WTC11 (cell line): Measurements from ENCODE around the gene SECISBP2L. TPM values are rescaled to one million over a fixed set of nuclear protein-coding genes. Genes with fewer than 3 reads are reported as not detected.

Experiments
- ATAC-seq: fragments of 200-7000 bp; cut with Tn5 transposase; 2 replicates; pipeline ENCODE4 v1.10.0; 2021; ENCODE audit warnings: mild to moderate bottlenecking, moderate library complexity
- CTCF ChIA-PET: fragments of 300-600 bp; sonication (Branson Sonifier 250); formaldehyde crosslinking; loops from one replicate; lab custom pipeline; 2021; ENCODE audit warnings: antibody characterized with exemption; lab: Charles Lee
- POLR2A ChIA-PET: fragments of 350-600 bp; sonication (Branson Sonifier 250); formaldehyde crosslinking; loops from one replicate; lab custom pipeline; 2021; ENCODE audit warnings: antibody characterized with exemption; lab: Charles Lee
- DNase-seq: peaks from one replicate; pipeline ENCODE4 v3.0.0; 2021; ENCODE audit warnings: low spot score
- H3K27ac Mint-ChIP-seq: 2 replicates; pipeline ENCODE4 v1.8.0; 2021; ENCODE audit warnings: mixed read lengths
- H3K27me3 Mint-ChIP-seq: 2 replicates; pipeline ENCODE4 v1.8.0; 2021; ENCODE audit warnings: low read depth, mild to moderate bottlenecking, moderate library complexity, mixed read lengths
- H3K36me3 Mint-ChIP-seq: 2 replicates; pipeline ENCODE4 v1.8.0; 2021; ENCODE audit warnings: mixed read lengths
- H3K4me1 Mint-ChIP-seq: 2 replicates; pipeline ENCODE4 v1.8.0; 2022; ENCODE audit warnings: mixed read lengths
- H3K4me3 Mint-ChIP-seq: 2 replicates; pipeline ENCODE4 v1.8.0; 2021; ENCODE audit warnings: mild to moderate bottlenecking, moderate library complexity, mixed read lengths
- H3K9me3 Mint-ChIP-seq: 2 replicates; pipeline ENCODE4 v1.8.0; 2021; ENCODE audit warnings: mixed read lengths
- CBFB ChIP-seq: sonication (generic); formaldehyde crosslinking; IDR thresholded peaks from 2 replicates; pipeline ENCODE4 v1.8.1; 2022; ENCODE audit warnings: mild to moderate bottlenecking, low read depth, missing genetic modification reagents
- ELF4 ChIP-seq: sonication (generic); formaldehyde crosslinking; IDR thresholded peaks from 2 replicates; pipeline ENCODE4 v1.8.1; 2022; ENCODE audit warnings: low read depth, mild to moderate bottlenecking, moderate library complexity, missing genetic modification reagents
- ESRRA ChIP-seq: sonication (generic); formaldehyde crosslinking; IDR thresholded peaks from 2 replicates; pipeline ENCODE4 v1.8.1; 2022; ENCODE audit warnings: mild to moderate bottlenecking, missing genetic modification reagents, borderline replicate concordance
- ETV6 ChIP-seq: sonication (generic); formaldehyde crosslinking; IDR thresholded peaks from 2 replicates; pipeline ENCODE4 v1.8.1; 2022; ENCODE audit warnings: mild to moderate bottlenecking, missing genetic modification reagents
- GTF2I ChIP-seq: fragments of 250-450 bp; sonication (Bioruptor Pico); conservative IDR thresholded peaks from 2 replicates; pipeline ENCODE4 v1.4.0; 2021; ENCODE audit warnings: mild to moderate bottlenecking
- IRF2 ChIP-seq: sonication (generic); formaldehyde crosslinking; IDR thresholded peaks from 2 replicates; pipeline ENCODE4 v1.8.0; 2022; ENCODE audit warnings: low read depth, missing genetic modification reagents, borderline replicate concordance
- JAZF1 ChIP-seq: fragments of 250-450 bp; sonication (Bioruptor Pico); IDR thresholded peaks from 2 replicates; pipeline ENCODE4 v1.9.0; 2021; ENCODE audit warnings: moderate library complexity, mild to moderate bottlenecking, inconsistent platforms
- KAT7 ChIP-seq: sonication (generic); formaldehyde crosslinking; IDR thresholded peaks from 2 replicates; pipeline ENCODE4 v1.8.1; 2023; ENCODE audit warnings: missing genetic modification reagents, mild to moderate bottlenecking, borderline replicate concordance
- MAX ChIP-seq: sonication (generic); formaldehyde crosslinking; IDR thresholded peaks from 2 replicates; pipeline ENCODE4 v1.8.0; 2022; ENCODE audit warnings: mild to moderate bottlenecking, missing genetic modification reagents
- NFATC4 ChIP-seq: fragments of 250-450 bp; sonication (Bioruptor Pico); IDR thresholded peaks from 2 replicates; pipeline ENCODE4 v1.9.0; 2021; ENCODE audit warnings: mild to moderate bottlenecking
- NR3C1 ChIP-seq: sonication (generic); formaldehyde crosslinking; conservative IDR thresholded peaks from 2 replicates; pipeline ENCODE4 v1.8.1; 2023; ENCODE audit warnings: low read depth, mild to moderate bottlenecking, missing genetic modification reagents
- TCF7 ChIP-seq: sonication (generic); formaldehyde crosslinking; IDR thresholded peaks from 2 replicates; pipeline ENCODE4 v1.8.0; 2022; ENCODE audit warnings: mild to moderate bottlenecking, low read depth, missing genetic modification reagents, moderate library complexity
- TEAD4 ChIP-seq: sonication (generic); formaldehyde crosslinking; IDR thresholded peaks from 2 replicates; pipeline ENCODE4 v1.8.0; 2022; ENCODE audit warnings: mild to moderate bottlenecking, missing genetic modification reagents
- ZNF138 ChIP-seq: sonication (generic); formaldehyde crosslinking; conservative IDR thresholded peaks from 2 replicates; pipeline ENCODE4 v1.8.1; 2022; ENCODE audit warnings: mild to moderate bottlenecking, moderate library complexity, missing genetic modification reagents
- ZNF263 ChIP-seq: sonication (generic); formaldehyde crosslinking; IDR thresholded peaks from 2 replicates; pipeline ENCODE4 v1.8.1; 2022; ENCODE audit warnings: low read depth, mild to moderate bottlenecking, moderate library complexity, missing genetic modification reagents
- ZNF317 ChIP-seq: sonication (generic); formaldehyde crosslinking; IDR thresholded peaks from 2 replicates; pipeline ENCODE4 v1.8.1; 2023; ENCODE audit warnings: low read depth, mild to moderate bottlenecking, moderate library complexity, missing genetic modification reagents, borderline replicate concordance
- ZNF416 ChIP-seq: fragments of 250-450 bp; sonication (Bioruptor Pico); IDR thresholded peaks from 2 replicates; pipeline ENCODE4 v1.9.0; 2021; ENCODE audit warnings: mild to moderate bottlenecking, inconsistent platforms
- ZNF512 ChIP-seq: sonication (generic); formaldehyde crosslinking; IDR thresholded peaks from 2 replicates; pipeline ENCODE4 v1.8.1; 2022; ENCODE audit warnings: missing genetic modification reagents, borderline replicate concordance
- total RNA-seq: library from RNA; stranded (reverse); gene quantifications from 3 replicates; pipeline ENCODE4 v1.2.3, GENCODE V29; 2021
- TF ChIP-seq, protein P1 (sequence below): fragments of 250-450 bp; sonication (Bioruptor Pico); IDR thresholded peaks from 2 replicates; pipeline ENCODE4 v1.8.0; 2021; ENCODE audit warnings: mild to moderate bottlenecking
- TF ChIP-seq, protein P2 (sequence below): sonication (generic); formaldehyde crosslinking; IDR thresholded peaks from 2 replicates; pipeline ENCODE4 v1.8.1; 2022; ENCODE audit warnings: low read depth, mild to moderate bottlenecking, moderate library complexity, missing genetic modification reagents, borderline replicate concordance
- TF ChIP-seq, protein P3 (sequence below): fragments of 250-450 bp; sonication (Bioruptor Pico); IDR thresholded peaks from 2 replicates; pipeline ENCODE4 v1.9.0; 2021; ENCODE audit warnings: moderate library complexity, mild to moderate bottlenecking, inconsistent platforms, borderline replicate concordance
- TF ChIP-seq, protein P4 (sequence below): sonication (generic); formaldehyde crosslinking; conservative IDR thresholded peaks from 2 replicates; pipeline ENCODE4 v1.8.1; 2023; ENCODE audit warnings: mild to moderate bottlenecking, low read depth, missing genetic modification reagents, moderate library complexity
- TF ChIP-seq, protein P5 (sequence below): fragments of 250-450 bp; sonication (Bioruptor Pico); IDR thresholded peaks from 2 replicates; pipeline ENCODE4 v1.9.0; 2021; ENCODE audit warnings: mild to moderate bottlenecking

The SECISBP2L gene
- total RNA-seq, 1 experiment from 2014 or later = 30.4 TPM

DNA sequence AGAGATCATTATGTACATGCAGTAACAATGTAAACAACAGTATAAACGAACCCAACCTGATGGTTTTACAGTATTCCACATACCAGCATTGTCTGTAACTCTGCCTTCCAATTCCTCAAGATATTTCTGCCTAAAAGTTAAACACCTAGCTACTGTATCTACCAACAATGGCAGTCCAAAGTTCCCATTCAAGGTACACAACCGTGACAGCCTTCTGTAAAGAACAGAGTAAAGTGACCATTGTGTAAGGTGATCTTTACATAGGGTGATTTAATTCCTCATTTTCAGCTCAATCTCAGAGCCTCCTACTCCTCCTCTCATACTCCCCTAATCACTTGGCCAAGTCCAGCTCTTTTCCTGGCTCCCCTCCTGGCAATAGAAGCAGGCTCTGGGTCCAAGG, 10.4 kb downstream of the SECISBP2L start (continued):
- TF ChIP-seq MAX (CRISPR knock-in tag) = no peak

- H3K36me3 Mint-ChIP-seq = peaks cover 13% of the 10 kb centered on the region
These were observed 13.6 kb downstream of the SECISBP2L start for GRCh38 chr15:49032601-49033145.

DNA sequence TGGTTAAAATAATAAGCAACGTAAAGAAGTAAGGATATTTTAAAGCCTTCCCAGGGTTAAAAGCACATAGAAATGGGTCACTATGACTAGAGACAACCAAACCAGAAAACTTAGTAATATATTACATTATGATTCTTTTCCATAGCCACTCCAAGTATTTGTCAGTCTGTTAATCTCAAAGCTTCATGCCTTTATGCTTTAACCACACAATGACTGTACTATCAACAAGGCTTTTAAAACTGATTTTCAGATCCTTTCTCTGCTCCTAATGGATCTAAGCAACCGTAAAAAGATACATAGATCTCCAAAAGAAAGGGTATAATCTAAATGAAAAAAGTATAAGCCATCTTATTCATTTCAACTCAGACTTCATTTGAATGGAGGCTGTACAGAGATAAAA, 14.4 kb downstream of the SECISBP2L start:
- no peaks in the 10 kb centered on the region for H3K27me3 Mint-ChIP-seq
- no peaks in the 10 kb centered on the region for H3K4me1 Mint-ChIP-seq
- no peak overlapping the region for H3K27ac Mint-ChIP-seq
- TF ChIP-seq ETV6 (CRISPR knock-in tag) (no peak), NFATC4 (CRISPR knock-in tag) (no peak), TEAD4 (CRISPR knock-in tag) (no peak), TCF7 (CRISPR knock-in tag) (no peak)
- TF ChIP-seq, protein P1, sequence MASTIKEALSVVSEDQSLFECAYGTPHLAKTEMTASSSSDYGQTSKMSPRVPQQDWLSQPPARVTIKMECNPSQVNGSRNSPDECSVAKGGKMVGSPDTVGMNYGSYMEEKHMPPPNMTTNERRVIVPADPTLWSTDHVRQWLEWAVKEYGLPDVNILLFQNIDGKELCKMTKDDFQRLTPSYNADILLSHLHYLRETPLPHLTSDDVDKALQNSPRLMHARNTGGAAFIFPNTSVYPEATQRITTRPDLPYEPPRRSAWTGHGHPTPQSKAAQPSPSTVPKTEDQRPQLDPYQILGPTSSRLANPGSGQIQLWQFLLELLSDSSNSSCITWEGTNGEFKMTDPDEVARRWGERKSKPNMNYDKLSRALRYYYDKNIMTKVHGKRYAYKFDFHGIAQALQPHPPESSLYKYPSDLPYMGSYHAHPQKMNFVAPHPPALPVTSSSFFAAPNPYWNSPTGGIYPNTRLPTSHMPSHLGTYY (CRISPR knock-in tag) = no peak
- TF ChIP-seq, protein P2, sequence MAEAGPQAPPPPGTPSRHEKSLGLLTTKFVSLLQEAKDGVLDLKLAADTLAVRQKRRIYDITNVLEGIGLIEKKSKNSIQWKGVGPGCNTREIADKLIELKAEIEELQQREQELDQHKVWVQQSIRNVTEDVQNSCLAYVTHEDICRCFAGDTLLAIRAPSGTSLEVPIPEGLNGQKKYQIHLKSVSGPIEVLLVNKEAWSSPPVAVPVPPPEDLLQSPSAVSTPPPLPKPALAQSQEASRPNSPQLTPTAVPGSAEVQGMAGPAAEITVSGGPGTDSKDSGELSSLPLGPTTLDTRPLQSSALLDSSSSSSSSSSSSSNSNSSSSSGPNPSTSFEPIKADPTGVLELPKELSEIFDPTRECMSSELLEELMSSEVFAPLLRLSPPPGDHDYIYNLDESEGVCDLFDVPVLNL (CRISPR knock-in tag) = no peak
- CTCF ChIA-PET = no interaction called here
- DNase-seq = no peak
- ATAC-seq = no peak
- H3K4me3 Mint-ChIP-seq = no peak overlapping the region
- peaks cover 14% of the 10 kb centered on the region for H3K36me3 Mint-ChIP-seq
- POLR2A ChIA-PET = no interaction called here
- no peaks in the 10 kb centered on the region for H3K9me3 Mint-ChIP-seq

More at GRCh38 chr15:49032601-49033145, 13.6 kb downstream of the SECISBP2L start:
- DNase-seq = no peak
- ChIA-PET CTCF (interaction anchor here (1.0 kb wide), 1 partner anchor 57 kb away, joined by 4 read pairs; no protein-coding TSS in a partner anchor), POLR2A (no interaction called here)
- Mint-ChIP-seq H3K4me1 (peaks cover 2% of the 10 kb centered on the region; the same call in 1 of the 2 replicates), H3K4me3 (no peak overlapping the region), H3K27ac (no peak overlapping the region), H3K9me3 (no peaks in the 10 kb centered on the region), H3K27me3 (no peaks in the 10 kb centered on the region)
- ATAC-seq = no peak
- TF ChIP-seq NR3C1 (CRISPR knock-in tag) (no peak), ELF4 (CRISPR knock-in tag) (no peak), ZNF138 (CRISPR knock-in tag) (no peak)
- TF ChIP-seq, protein P3, sequence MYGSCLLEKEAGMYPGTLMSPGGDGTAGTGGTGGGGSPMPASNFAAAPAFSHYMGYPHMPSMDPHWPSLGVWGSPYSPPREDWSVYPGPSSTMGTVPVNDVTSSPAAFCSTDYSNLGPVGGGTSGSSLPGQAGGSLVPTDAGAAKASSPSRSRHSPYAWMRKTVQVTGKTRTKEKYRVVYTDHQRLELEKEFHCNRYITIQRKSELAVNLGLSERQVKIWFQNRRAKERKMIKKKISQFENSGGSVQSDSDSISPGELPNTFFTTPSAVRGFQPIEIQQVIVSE (CRISPR knock-in tag) = no peak

DNA sequence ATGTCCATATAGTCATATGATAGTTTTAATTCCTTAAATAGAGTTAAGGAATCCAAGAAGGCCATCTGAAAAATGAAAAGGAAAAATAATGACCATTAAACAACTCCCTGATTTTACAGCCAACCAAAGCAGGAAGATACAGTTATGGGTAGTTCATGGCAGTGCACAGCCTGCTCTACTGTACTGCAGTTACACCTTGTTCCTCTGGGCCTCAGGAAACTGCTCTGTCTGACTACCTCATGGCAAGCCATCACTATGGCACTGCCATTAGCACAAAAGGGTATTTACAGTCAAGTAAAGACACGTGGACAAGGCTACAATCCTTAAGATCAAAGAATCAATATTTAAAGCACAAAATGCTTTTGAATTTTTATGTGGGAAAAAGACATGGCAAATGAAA, 19.5 kb downstream of the SECISBP2L start:
- POLR2A ChIA-PET = no interaction called here
- H3K36me3 Mint-ChIP-seq = peaks cover 26% of the 10 kb centered on the region
- no peak overlapping the region for H3K27ac Mint-ChIP-seq
- no peak for TF ChIP-seq TCF7 (CRISPR knock-in tag)
- TF ChIP-seq JAZF1 (CRISPR knock-in tag) = no peak
- no peak for TF ChIP-seq ZNF416 (CRISPR knock-in tag)
- TF ChIP-seq IRF2 (CRISPR knock-in tag) = no peak
- TF ChIP-seq, protein P4, sequence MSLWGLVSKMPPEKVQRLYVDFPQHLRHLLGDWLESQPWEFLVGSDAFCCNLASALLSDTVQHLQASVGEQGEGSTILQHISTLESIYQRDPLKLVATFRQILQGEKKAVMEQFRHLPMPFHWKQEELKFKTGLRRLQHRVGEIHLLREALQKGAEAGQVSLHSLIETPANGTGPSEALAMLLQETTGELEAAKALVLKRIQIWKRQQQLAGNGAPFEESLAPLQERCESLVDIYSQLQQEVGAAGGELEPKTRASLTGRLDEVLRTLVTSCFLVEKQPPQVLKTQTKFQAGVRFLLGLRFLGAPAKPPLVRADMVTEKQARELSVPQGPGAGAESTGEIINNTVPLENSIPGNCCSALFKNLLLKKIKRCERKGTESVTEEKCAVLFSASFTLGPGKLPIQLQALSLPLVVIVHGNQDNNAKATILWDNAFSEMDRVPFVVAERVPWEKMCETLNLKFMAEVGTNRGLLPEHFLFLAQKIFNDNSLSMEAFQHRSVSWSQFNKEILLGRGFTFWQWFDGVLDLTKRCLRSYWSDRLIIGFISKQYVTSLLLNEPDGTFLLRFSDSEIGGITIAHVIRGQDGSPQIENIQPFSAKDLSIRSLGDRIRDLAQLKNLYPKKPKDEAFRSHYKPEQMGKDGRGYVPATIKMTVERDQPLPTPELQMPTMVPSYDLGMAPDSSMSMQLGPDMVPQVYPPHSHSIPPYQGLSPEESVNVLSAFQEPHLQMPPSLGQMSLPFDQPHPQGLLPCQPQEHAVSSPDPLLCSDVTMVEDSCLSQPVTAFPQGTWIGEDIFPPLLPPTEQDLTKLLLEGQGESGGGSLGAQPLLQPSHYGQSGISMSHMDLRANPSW = no peak
- TF ChIP-seq CBFB (CRISPR knock-in tag) = no peak
- TF ChIP-seq ZNF512 (CRISPR knock-in tag) = no peak
- no peak for TF ChIP-seq ZNF317 (CRISPR knock-in tag)
- no peak for TF ChIP-seq KAT7 (CRISPR knock-in tag)
- TF ChIP-seq ZNF263 = no peak
- TF ChIP-seq, protein P5, sequence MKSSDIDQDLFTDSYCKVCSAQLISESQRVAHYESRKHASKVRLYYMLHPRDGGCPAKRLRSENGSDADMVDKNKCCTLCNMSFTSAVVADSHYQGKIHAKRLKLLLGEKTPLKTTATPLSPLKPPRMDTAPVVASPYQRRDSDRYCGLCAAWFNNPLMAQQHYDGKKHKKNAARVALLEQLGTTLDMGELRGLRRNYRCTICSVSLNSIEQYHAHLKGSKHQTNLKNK = no peak
- TF ChIP-seq ESRRA (CRISPR knock-in tag) = no peak
- TF ChIP-seq GTF2I (CRISPR knock-in tag) = no peak

More for the DNA sequence above, 19.5 kb downstream of the SECISBP2L start:
- DNase-seq (no peak), ATAC-seq (no peak)
- no peaks in the 10 kb centered on the region for H3K27me3 Mint-ChIP-seq
- no peaks in the 10 kb centered on the region for H3K9me3 Mint-ChIP-seq
- no peak overlapping the region for H3K4me3 Mint-ChIP-seq
- H3K4me1 Mint-ChIP-seq = no peaks in the 10 kb centered on the region
- CTCF ChIA-PET = no interaction called here
